Retinal pigment epithelial cell (primary cell): ENCODE data around the gene TEF.

Source experiments
- DNase-seq: peaks from one replicate; pipeline ENCODE4 v3.0.0-alpha.2; 2010; ENCODE audit warnings: low read depth
- H3K4me3 ChIP-seq: 2 replicates; pipeline ENCODE4 v1.5.1; 2011; ENCODE audit warnings: mild to moderate bottlenecking, low read length, control low read depth, moderate library complexity
- CTCF ChIP-seq: conservative IDR thresholded peaks from 2 replicates; pipeline ENCODE4 v1.5.1; 2011; ENCODE audit warnings: low read depth, low read length, control low read depth, inconsistent platforms

Gene TEF

GRCh38 chr22:41406410-41406809 lies 24.7 kb downstream of the TEF start:
- no peak overlapping the region for H3K4me3 ChIP-seq
- no peak for DNase-seq
- TF ChIP-seq CTCF = no peak

GRCh38 chr22:41407433-41407832 lies 25.7 kb downstream of the TEF start:
- DNase-seq = no peak
- no peak overlapping the region for H3K4me3 ChIP-seq
- no peak for TF ChIP-seq CTCF

- no peak for TF ChIP-seq CTCF
- H3K4me3 ChIP-seq = no peak overlapping the region
- no peak for DNase-seq
Observed at GRCh38 chr22:41408665-41409064, 26.9 kb downstream of the TEF start.

GRCh38 chr22:41410311-41410751 lies 28.6 kb downstream of the TEF start:
- no peak for DNase-seq
- no peak overlapping the region for H3K4me3 ChIP-seq
- TF ChIP-seq CTCF = no peak

GRCh38 chr22:41411021-41411851 lies 29.5 kb downstream of the TEF start:
- H3K4me3 ChIP-seq = no peak overlapping the region
- no peak for TF ChIP-seq CTCF
- DNase-seq = no peak

GRCh38 chr22:41415554-41415953 lies 33.8 kb downstream of the TEF start:
- DNase-seq = no peak
- H3K4me3 ChIP-seq = no peak overlapping the region
- TF ChIP-seq CTCF = no peak
